ENCODE data around the gene LAMB4. TPM values are rescaled to one million over a fixed set of nuclear protein-coding genes. Genes with fewer than 3 reads are reported as not detected.

The LAMB4 gene
- total RNA-seq, 2 experiments from 2014 or later, result not detected

- intact Hi-C loops (cut with micrococcal nuclease), result no loop called here
- no peaks in the 10 kb centered on the region for H3K9me3 Mint-ChIP-seq
- H3K27ac Mint-ChIP-seq, result no peak overlapping the region
- H3K36me3 Mint-ChIP-seq (ENCODE audit: low read depth), result no peaks in the 10 kb centered on the region
- DNase-seq (no peak), ATAC-seq (no peak)
- CTCF ChIA-PET, result no interaction called here
- no peak overlapping the region for H3K4me3 Mint-ChIP-seq
- POLR2A ChIA-PET, result no interaction called here
- no peak for TF ChIP-seq CTCF (IDR thresholded peaks at IDR 0.05)
- no peaks in the 10 kb centered on the region for H3K4me1 Mint-ChIP-seq (ENCODE audit: low read depth)
- H3K27me3 Mint-ChIP-seq, result no peaks in the 10 kb centered on the region
Observed at GRCh38 chr7:108055611-108056021, 74.5 kb downstream of the LAMB4 start.

- ChIA-PET CTCF (interaction anchor here (0.5 kb wide), 1 partner anchor 64 kb away, joined by 3 read pairs; no protein-coding TSS in a partner anchor), POLR2A (no interaction called here)
- H3K4me3 Mint-ChIP-seq, result no peak overlapping the region
- H3K9me3 Mint-ChIP-seq, result no peaks in the 10 kb centered on the region
- H3K4me1 Mint-ChIP-seq (ENCODE audit: low read depth), result no peaks in the 10 kb centered on the region
- DNase-seq, result no peak
- no peak for ATAC-seq
- intact Hi-C loops (cut with micrococcal nuclease), result no loop called here
- H3K36me3 Mint-ChIP-seq (ENCODE audit: low read depth), result no peaks in the 10 kb centered on the region
- TF ChIP-seq CTCF (IDR thresholded peaks at IDR 0.05), result no peak
- H3K27me3 Mint-ChIP-seq, result no peaks in the 10 kb centered on the region
- no peak overlapping the region for H3K27ac Mint-ChIP-seq
Observed at GRCh38 chr7:108054537-108054936, 75.6 kb downstream of the LAMB4 start.

- H3K4me1 Mint-ChIP-seq (ENCODE audit: low read depth), result no peaks in the 10 kb centered on the region
- H3K36me3 Mint-ChIP-seq (ENCODE audit: low read depth), result no peaks in the 10 kb centered on the region
- no peak for DNase-seq
- TF ChIP-seq CTCF (IDR thresholded peaks at IDR 0.05), result no peak
- H3K27ac Mint-ChIP-seq, result no peak overlapping the region
- ATAC-seq, result no peak
- H3K4me3 Mint-ChIP-seq, result no peak overlapping the region
- H3K9me3 Mint-ChIP-seq, result no peaks in the 10 kb centered on the region
- no peaks in the 10 kb centered on the region for H3K27me3 Mint-ChIP-seq
- CTCF ChIA-PET, result no interaction called here
- intact Hi-C loops (cut with micrococcal nuclease), result no loop called here
- POLR2A ChIA-PET, result no interaction called here
Observed at GRCh38 chr7:108053250-108053649, 76.9 kb downstream of the LAMB4 start.

- ChIA-PET POLR2A (no interaction called here), CTCF (no interaction called here)
- no peaks in the 10 kb centered on the region for H3K27me3 Mint-ChIP-seq
Observed at GRCh38 chr7:108051454-108051853, 78.7 kb downstream of the LAMB4 start.

GRCh38 chr7:108049962-108050361, 80.2 kb downstream of the LAMB4 start:
- Mint-ChIP-seq H3K27me3 (no peaks in the 10 kb centered on the region), H3K4me3 (no peak overlapping the region), H3K36me3 (ENCODE audit: low read depth) (no peaks in the 10 kb centered on the region), H3K9me3 (no peaks in the 10 kb centered on the region), H3K27ac (no peak overlapping the region), H3K4me1 (ENCODE audit: low read depth) (peaks cover 2% of the 10 kb centered on the region)
- TF ChIP-seq CTCF (IDR thresholded peaks at IDR 0.05), result no peak
- POLR2A ChIA-PET, result no interaction called here
- CTCF ChIA-PET, result no interaction called here
- DNase-seq (peak; percentile 16), ATAC-seq (no peak)
- intact Hi-C loops (cut with micrococcal nuclease), result no loop called here

More at GRCh38 chr7:108051454-108051853, 78.7 kb downstream of the LAMB4 start:
- DNase-seq, result no peak
- no peaks in the 10 kb centered on the region for H3K9me3 Mint-ChIP-seq
- ATAC-seq, result no peak
- H3K4me3 Mint-ChIP-seq, result no peak overlapping the region
- intact Hi-C loops (cut with micrococcal nuclease), result no loop called here
- H3K4me1 Mint-ChIP-seq (ENCODE audit: low read depth), result peaks cover 2% of the 10 kb centered on the region
- no peaks in the 10 kb centered on the region for H3K36me3 Mint-ChIP-seq (ENCODE audit: low read depth)
- H3K27ac Mint-ChIP-seq, result no peak overlapping the region
- TF ChIP-seq CTCF (IDR thresholded peaks at IDR 0.05), result no peak
